ENCODE data around the gene IL16.
A peak's percentile ranks its signal among the peaks of the same experiment; 100 is the strongest.

Gene IL16

GRCh38 chr15:81256916-81257315 is 60.2 kb downstream of the IL16 start:
- DNase-seq (ENCODE audit: low read depth): no peak

- DNase-seq (ENCODE audit: low read depth): no peak
Observed at GRCh38 chr15:81257435-81257834, 60.8 kb downstream of the IL16 start.

- no peak for DNase-seq (ENCODE audit: low read depth)
Observed at GRCh38 chr15:81258455-81258854, 61.8 kb downstream of the IL16 start.

- DNase-seq (ENCODE audit: low read depth): no peak
Observed at GRCh38 chr15:81259760-81260298, 63.1 kb downstream of the IL16 start.

- no peak for DNase-seq (ENCODE audit: low read depth)
Observed at GRCh38 chr15:81261172-81261811, 64.6 kb downstream of the IL16 start.

- no peak for DNase-seq (ENCODE audit: low read depth)
Observed at GRCh38 chr15:81263477-81263876, 66.8 kb downstream of the IL16 start.

- DNase-seq (ENCODE audit: low read depth): no peak
Observed at GRCh38 chr15:81264072-81264857, 67.6 kb downstream of the IL16 start.

- no peak for DNase-seq (ENCODE audit: low read depth)
Observed at GRCh38 chr15:81265256-81265943, 68.7 kb downstream of the IL16 start.

GRCh38 chr15:81265944-81266775 is 69.5 kb downstream of the IL16 start:
- peak; percentile 63 for DNase-seq (ENCODE audit: low read depth)

GRCh38 chr15:81268340-81268739 is 71.7 kb downstream of the IL16 start:
- no peak for DNase-seq (ENCODE audit: low read depth)

GRCh38 chr15:81268881-81269601 is 72.4 kb downstream of the IL16 start:
- no peak for DNase-seq (ENCODE audit: low read depth)

GRCh38 chr15:81270188-81270587 is 73.5 kb downstream of the IL16 start:
- no peak for DNase-seq (ENCODE audit: low read depth)

GRCh38 chr15:81270781-81271491 is 74.3 kb downstream of the IL16 start:
- DNase-seq (ENCODE audit: low read depth): no peak

GRCh38 chr15:81271761-81272644 is 75.3 kb downstream of the IL16 start:
- DNase-seq (ENCODE audit: low read depth): no peak

- DNase-seq (ENCODE audit: low read depth): no peak
Observed at GRCh38 chr15:81273200-81273599, 76.5 kb downstream of the IL16 start.

- DNase-seq (ENCODE audit: low read depth): no peak
Observed at GRCh38 chr15:81273855-81274254, 77.2 kb downstream of the IL16 start.

GRCh38 chr15:81274255-81274654 is 77.6 kb downstream of the IL16 start:
- no peak for DNase-seq (ENCODE audit: low read depth)

GRCh38 chr15:81274931-81275707 is 78.4 kb downstream of the IL16 start:
- DNase-seq (ENCODE audit: low read depth): peak; percentile 65

Data from activated T-helper 1 cell treated with Interleukin-2 at 50 U/mL for 16 hours (primary cell).